KMS-11 (cell line): ENCODE data around the gene SLC11A2.
"Not testable (repeated sequence)": the region's sequence is repeated elsewhere in the genome, so short reads cannot be mapped to it uniquely, and the experiment has no call there.

Experiments used
- H2AFZ ChIP-seq: fragments of 200-600 bp; sonication (generic); 2 replicates; pipeline ENCODE4 v1.6.1; 2016; ENCODE audit warnings: antibody characterized with exemption, mixed run types, low read depth
- H3K27ac ChIP-seq: fragments of 200-600 bp; sonication (generic); 2 replicates; pipeline ENCODE4 v1.6.1; 2016; ENCODE audit warnings: mild to moderate bottlenecking, mixed run types
- H3K27me3 ChIP-seq: fragments of 200-600 bp; sonication (generic); 2 replicates; pipeline ENCODE4 v1.6.1; 2017; ENCODE audit warnings: mild to moderate bottlenecking, low read depth, mixed run types, moderate library complexity; ENCODE audit not compliant: insufficient read depth
- H3K36me3 ChIP-seq: fragments of 200-600 bp; sonication (generic); 2 replicates; pipeline ENCODE4 v1.6.1; 2017; ENCODE audit warnings: mild to moderate bottlenecking, mixed run types; ENCODE audit not compliant: insufficient read depth
- H3K4me1 ChIP-seq: fragments of 200-600 bp; sonication (generic); 2 replicates; pipeline ENCODE4 v1.6.1; 2016; ENCODE audit warnings: mild to moderate bottlenecking, low read depth, mixed run types; ENCODE audit not compliant: poor library complexity, severe bottlenecking
- H3K4me2 ChIP-seq: fragments of 200-600 bp; sonication (generic); 2 replicates; pipeline ENCODE4 v1.7.0; 2016; ENCODE audit warnings: mild to moderate bottlenecking, mixed run types
- H3K4me3 ChIP-seq: fragments of 200-600 bp; sonication (generic); IDR thresholded peaks from 2 replicates; pipeline ENCODE4 v1.6.1; 2017; ENCODE audit warnings: low read depth, low read length, mixed read lengths; ENCODE audit not compliant: insufficient read depth
- H3K79me2 ChIP-seq: fragments of 200-600 bp; sonication (generic); 2 replicates; pipeline ENCODE4 v1.6.1; 2016; ENCODE audit warnings: low read depth, mixed run types; ENCODE audit not compliant: insufficient read depth
- H3K9ac ChIP-seq: fragments of 200-600 bp; sonication (generic); 2 replicates; pipeline ENCODE4 v1.6.1; 2016; ENCODE audit warnings: mild to moderate bottlenecking, mixed run types
- H4K20me1 ChIP-seq: fragments of 200-600 bp; sonication (generic); 2 replicates; pipeline ENCODE4 v1.6.1; 2016; ENCODE audit warnings: mild to moderate bottlenecking, mixed run types; ENCODE audit not compliant: insufficient read depth
- CTCF ChIP-seq: fragments of 200-600 bp; sonication (generic); conservative IDR thresholded peaks from 2 replicates; pipeline ENCODE4 v1.6.1; 2017; ENCODE audit warnings: low read depth, mild to moderate bottlenecking, antibody characterized with exemption, low read length, moderate library complexity, mixed read lengths

The SLC11A2 gene

GRCh38 chr12:50934981-50935807, 91.0 kb downstream of the SLC11A2 start:
- Histone ChIP-seq H3K4me2 (no peak overlapping the region), H3K36me3 (no peaks in the 10 kb centered on the region), H3K79me2 (no peaks in the 10 kb centered on the region), H3K4me3 (no peak overlapping the region), H2AFZ (no peak overlapping the region), H3K27ac (no peak overlapping the region), H3K27me3 (no peaks in the 10 kb centered on the region), H3K9ac (no peak overlapping the region), H4K20me1 (no peaks in the 10 kb centered on the region), H3K4me1 (peaks cover 4% of the 10 kb centered on the region)
- TF ChIP-seq CTCF: no peak

- Histone ChIP-seq H3K4me3 (no peak overlapping the region), H3K4me1 (peaks cover 4% of the 10 kb centered on the region), H3K4me2 (no peak overlapping the region), H4K20me1 (no peaks in the 10 kb centered on the region), H3K79me2 (no peaks in the 10 kb centered on the region), H2AFZ (no peak overlapping the region), H3K9ac (no peak overlapping the region), H3K36me3 (no peaks in the 10 kb centered on the region), H3K27ac (no peak overlapping the region), H3K27me3 (no peaks in the 10 kb centered on the region)
- TF ChIP-seq CTCF: no peak
Measured at GRCh38 chr12:50934371-50934851, 91.8 kb downstream of the SLC11A2 start.

- no peak for TF ChIP-seq CTCF
- no peak overlapping the region for H3K4me2 ChIP-seq
- no peak overlapping the region for H3K9ac ChIP-seq
- peaks cover 4% of the 10 kb centered on the region for H3K4me1 ChIP-seq
- no peak overlapping the region for H3K27ac ChIP-seq
- H3K79me2 ChIP-seq: no peaks in the 10 kb centered on the region
- no peaks in the 10 kb centered on the region for H3K27me3 ChIP-seq
- no peaks in the 10 kb centered on the region for H4K20me1 ChIP-seq
- H3K36me3 ChIP-seq: no peaks in the 10 kb centered on the region
- no peak overlapping the region for H2AFZ ChIP-seq
- H3K4me3 ChIP-seq: no peak overlapping the region
Measured at GRCh38 chr12:50933459-50934124, 92.6 kb downstream of the SLC11A2 start.

GRCh38 chr12:50932787-50933280, 93.3 kb downstream of the SLC11A2 start:
- Histone ChIP-seq H4K20me1 (no peaks in the 10 kb centered on the region), H3K27me3 (no peaks in the 10 kb centered on the region), H2AFZ (no peak overlapping the region), H3K27ac (no peak overlapping the region), H3K4me2 (no peak overlapping the region), H3K36me3 (no peaks in the 10 kb centered on the region), H3K4me1 (peaks cover 8% of the 10 kb centered on the region), H3K9ac (no peak overlapping the region), H3K79me2 (no peaks in the 10 kb centered on the region), H3K4me3 (no peak overlapping the region)
- TF ChIP-seq CTCF: no peak

- H3K4me1 ChIP-seq: peaks cover 30% of the 10 kb centered on the region
- H3K27ac ChIP-seq, H3K4me3 ChIP-seq, H3K27me3 ChIP-seq, H3K4me2 ChIP-seq, H4K20me1 ChIP-seq, H3K9ac ChIP-seq, H2AFZ ChIP-seq, H3K79me2 ChIP-seq, H3K36me3 ChIP-seq: not testable (repeated sequence)
Measured at GRCh38 chr12:50930477-50930876, 95.7 kb downstream of the SLC11A2 start.
